Measurements from ENCODE around the gene NUDT14. TPM values are rescaled to one million over a fixed set of nuclear protein-coding genes. Genes with fewer than 3 reads are reported as not detected.

The NUDT14 gene
- total RNA-seq, 6 donors from 2014 or later = 17.9 to 87.5 (median 54.9) TPM

DNA sequence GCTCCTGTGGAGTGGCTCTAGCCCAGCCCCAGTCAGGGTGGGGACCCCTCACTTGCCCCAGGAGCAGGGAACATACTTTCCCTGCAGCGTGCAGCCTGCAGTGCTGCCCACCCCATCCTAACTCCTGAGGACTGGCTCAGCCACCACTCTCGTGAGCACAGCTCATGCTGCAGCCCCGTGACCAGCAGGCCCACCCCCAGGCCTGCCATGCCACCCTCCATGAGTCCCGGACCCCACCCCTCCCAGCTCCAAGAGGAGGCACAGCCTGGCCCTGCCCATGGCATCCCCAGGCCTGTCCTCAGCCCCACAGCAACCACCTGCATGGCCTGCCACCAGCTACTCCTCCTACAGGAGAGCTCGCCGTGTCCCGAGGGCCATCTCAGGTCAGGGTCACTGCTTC, 8.6 kb downstream of the NUDT14 start:
- H3K36me3 ChIP-seq = no peaks in the 10 kb centered on the region

GRCh38 chr14:105171004-105171673, 10.0 kb downstream of the NUDT14 start:
- ATAC-seq (ENCODE audit: low FRiP score in 2 of 2) = peak in 1 of 2 donors; percentile 5
- peaks cover 0 to 11% (median 3%) of the 10 kb centered on the region in 4 donors for H3K27me3 ChIP-seq
- peaks cover 38 to 72% (median 56%) of the 10 kb centered on the region in 4 donors for H3K4me1 ChIP-seq
- no peaks in the 10 kb centered on the region for H3K36me3 ChIP-seq
- no peaks in the 10 kb centered on the region for H3K9me3 ChIP-seq
- H3K27ac ChIP-seq = peak overlapping the region; percentile 43 to 76 (median 66)
- DNase-seq = peak in 1 of 2 donors; percentile 69
- H3K4me3 ChIP-seq = no peak overlapping the region
- WGBS, 2 donors = 17% methylated on average over 14 of the region's 19 CpGs; no CpG with 5 or more reads in 1 of the 2 donors
- TF ChIP-seq, protein P1, sequence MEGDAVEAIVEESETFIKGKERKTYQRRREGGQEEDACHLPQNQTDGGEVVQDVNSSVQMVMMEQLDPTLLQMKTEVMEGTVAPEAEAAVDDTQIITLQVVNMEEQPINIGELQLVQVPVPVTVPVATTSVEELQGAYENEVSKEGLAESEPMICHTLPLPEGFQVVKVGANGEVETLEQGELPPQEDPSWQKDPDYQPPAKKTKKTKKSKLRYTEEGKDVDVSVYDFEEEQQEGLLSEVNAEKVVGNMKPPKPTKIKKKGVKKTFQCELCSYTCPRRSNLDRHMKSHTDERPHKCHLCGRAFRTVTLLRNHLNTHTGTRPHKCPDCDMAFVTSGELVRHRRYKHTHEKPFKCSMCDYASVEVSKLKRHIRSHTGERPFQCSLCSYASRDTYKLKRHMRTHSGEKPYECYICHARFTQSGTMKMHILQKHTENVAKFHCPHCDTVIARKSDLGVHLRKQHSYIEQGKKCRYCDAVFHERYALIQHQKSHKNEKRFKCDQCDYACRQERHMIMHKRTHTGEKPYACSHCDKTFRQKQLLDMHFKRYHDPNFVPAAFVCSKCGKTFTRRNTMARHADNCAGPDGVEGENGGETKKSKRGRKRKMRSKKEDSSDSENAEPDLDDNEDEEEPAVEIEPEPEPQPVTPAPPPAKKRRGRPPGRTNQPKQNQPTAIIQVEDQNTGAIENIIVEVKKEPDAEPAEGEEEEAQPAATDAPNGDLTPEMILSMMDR (IDR thresholded peaks at IDR 0.05) = no peak
- TF ChIP-seq EP300 (IDR thresholded peaks at IDR 0.05) = no peak
- TF ChIP-seq POLR2AphosphoS5 (IDR thresholded peaks at IDR 0.05) = peak; percentile 12 to 30
- no peak for TF ChIP-seq POLR2A (IDR thresholded peaks at IDR 0.05)

More for the DNA sequence above, 8.6 kb downstream of the NUDT14 start:
- no peak overlapping the region for H3K4me3 ChIP-seq
- H3K9me3 ChIP-seq = no peaks in the 10 kb centered on the region
- peak in 1 of 2 donors; percentile 67 for DNase-seq
- no peak overlapping the region for H3K27ac ChIP-seq
- TF ChIP-seq EP300 (IDR thresholded peaks at IDR 0.05) (no peak), POLR2A (IDR thresholded peaks at IDR 0.05) (no peak), POLR2AphosphoS5 (IDR thresholded peaks at IDR 0.05) (no peak)
- TF ChIP-seq, protein P1 (IDR thresholded peaks at IDR 0.05) = no peak
- peaks cover 34 to 63% (median 51%) of the 10 kb centered on the region in 4 donors for H3K4me1 ChIP-seq
- H3K27me3 ChIP-seq = peaks cover 0 to 5% (median 2%) of the 10 kb centered on the region in 4 donors
- WGBS, 2 donors = 75 to 81% methylated on average over 7 of the region's 7 CpGs
- ATAC-seq (ENCODE audit: low FRiP score in 2 of 2) = no peak

GRCh38 chr14:105169776-105170655, 11.1 kb downstream of the NUDT14 start:
- H3K4me3 ChIP-seq = no peak overlapping the region
- TF ChIP-seq EP300 (IDR thresholded peaks at IDR 0.05) (no peak), POLR2A (IDR thresholded peaks at IDR 0.05) (no peak), POLR2AphosphoS5 (IDR thresholded peaks at IDR 0.05) (no peak)
- TF ChIP-seq, protein P1 (IDR thresholded peaks at IDR 0.05) = no peak
- 77 to 85% methylated on average over 4 to 16 of the region's 22 CpGs for WGBS, 2 donors

DNA sequence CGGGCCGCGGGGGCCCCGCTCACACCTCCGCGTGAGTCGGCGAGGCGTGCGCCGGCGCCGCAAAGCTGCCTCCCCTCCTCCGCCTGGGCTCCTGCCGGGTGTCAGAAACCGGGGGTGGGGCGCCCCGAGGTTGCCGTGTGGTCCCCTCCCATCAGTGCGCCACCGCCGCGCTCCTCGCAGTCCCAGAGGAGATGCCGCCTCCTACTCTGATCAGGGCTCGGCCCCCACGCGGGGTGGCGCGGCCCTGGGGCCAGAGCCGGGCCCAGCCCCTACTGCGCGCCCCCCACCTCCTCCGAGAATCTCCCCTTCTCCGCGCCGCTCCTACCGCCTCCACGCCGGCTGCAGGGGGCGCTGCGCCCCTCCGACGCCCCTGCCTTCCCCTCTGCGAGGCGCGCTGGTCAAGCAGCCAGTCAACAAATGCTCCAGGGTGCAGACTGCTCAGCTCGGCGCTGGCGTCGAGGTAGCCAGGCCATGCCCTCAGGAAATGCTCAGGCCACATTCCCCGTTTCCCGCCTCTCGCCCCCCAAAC, 12.1 kb downstream of the NUDT14 start:
- TF ChIP-seq, protein P1 (IDR thresholded peaks at IDR 0.05) = peak; percentile 41 to 68 (median 54)
- TF ChIP-seq POLR2AphosphoS5 (IDR thresholded peaks at IDR 0.05) (no peak), POLR2A (IDR thresholded peaks at IDR 0.05) (no peak), EP300 (IDR thresholded peaks at IDR 0.05) (no peak)
- WGBS, 2 donors = 14% methylated on average over 34 of the region's 54 CpGs; no CpG with 5 or more reads in 1 of the 2 donors
- Histone ChIP-seq H3K9me3 (no peaks in the 10 kb centered on the region), H3K36me3 (no peaks in the 10 kb centered on the region), H3K4me3 (peak overlapping the region in 3 of 4 donors; percentile 46 to 52 (median 48)), H3K4me1 (peaks cover 28 to 62% (median 43%) of the 10 kb centered on the region in 4 donors), H3K27me3 (peaks cover 0 to 11% (median 3%) of the 10 kb centered on the region in 4 donors), H3K27ac (peak overlapping the region in 3 of 4 donors; percentile 44 to 75 (median 58))
- ATAC-seq (ENCODE audit: low FRiP score in 2 of 2) (no peak), DNase-seq (peak in 1 of 2 donors; percentile 90)

More at GRCh38 chr14:105169776-105170655, 11.1 kb downstream of the NUDT14 start:
- DNase-seq = peak in 1 of 2 donors; percentile 67
- H3K9me3 ChIP-seq = no peaks in the 10 kb centered on the region
- peaks cover 0 to 11% (median 3%) of the 10 kb centered on the region in 4 donors for H3K27me3 ChIP-seq
- peak overlapping the region in 1 of 4 donors; percentile 75 for H3K27ac ChIP-seq
- no peaks in the 10 kb centered on the region for H3K36me3 ChIP-seq
- ATAC-seq (ENCODE audit: low FRiP score in 2 of 2) = no peak
- peaks cover 38 to 72% (median 53%) of the 10 kb centered on the region in 4 donors for H3K4me1 ChIP-seq
